Lung (tissue), 12 donors: Measurements from ENCODE around the gene ABCC2. TPM values are rescaled to one million over a fixed set of nuclear protein-coding genes. Genes with fewer than 3 reads are reported as not detected.
"Not testable (repeated sequence)": the region's sequence is repeated elsewhere in the genome, so short reads cannot be mapped to it uniquely, and the experiment has no call there.

Experiments
- ATAC-seq: fragments of 200-7000 bp; cut with Tn5 transposase; one replicate; pipeline ENCODE4 v1.9.1; 2020; ENCODE audit warnings: moderate number of reproducible peaks; ENCODE audit not compliant: insufficient read depth, low FRiP score
- DNase-seq, 3 donors: peaks; one replicate each; pipeline ENCODE4 v3.0.0-alpha.2; 2013 to 2017
- H3K27ac ChIP-seq, 2 donors: one replicate each; pipeline ENCODE4 v1.5.1; 2013; ENCODE audit warnings: mild to moderate bottlenecking in 2 of 2, moderate library complexity in 2 of 2, control low read depth in 1 of 2, inconsistent platforms in 1 of 2, low read depth in 1 of 2, low read length in 1 of 2
- H3K27me3 ChIP-seq, 3 donors: one replicate each; pipeline ENCODE4 v1.5.1; 2013; ENCODE audit warnings: low read length in 2 of 3; ENCODE audit not compliant: control insufficient read depth in 3 of 3, insufficient read depth in 3 of 3
- H3K36me3 ChIP-seq, 4 donors: one replicate each; pipeline ENCODE4 v1.5.1; 2013; ENCODE audit warnings: low read length in 4 of 4, mild to moderate bottlenecking in 1 of 4, moderate library complexity in 1 of 4; ENCODE audit not compliant: control insufficient read depth in 4 of 4, insufficient read depth in 4 of 4
- H3K4me1 ChIP-seq, 5 donors: one replicate each; pipeline ENCODE4 v1.5.1; 2013; ENCODE audit warnings: low read length in 5 of 5, mild to moderate bottlenecking in 2 of 5, moderate library complexity in 1 of 5; ENCODE audit not compliant: control insufficient read depth in 5 of 5, insufficient read depth in 5 of 5
- H3K4me3 ChIP-seq: one replicate; pipeline ENCODE4 v1.5.1; 2013; ENCODE audit warnings: mild to moderate bottlenecking, control low read depth, moderate library complexity
- H3K9ac ChIP-seq, 2 donors: one replicate each; pipeline ENCODE4 v1.5.1; 2013; ENCODE audit warnings: low read length in 2 of 2, control low read depth in 1 of 2; ENCODE audit not compliant: insufficient read depth in 1 of 2
- H3K9me3 ChIP-seq, 4 donors: one replicate each; pipeline ENCODE4 v1.5.1; 2013; ENCODE audit warnings: low read length in 3 of 4, mild to moderate bottlenecking in 1 of 4, moderate library complexity in 1 of 4; ENCODE audit not compliant: control insufficient read depth in 4 of 4, insufficient read depth in 3 of 4
- CTCF ChIP-seq: IDR thresholded peaks from 2 replicates; pipeline ENCODE4 v1.5.1; 2012; ENCODE audit warnings: mild to moderate bottlenecking; ENCODE audit errors: control extremely low read depth, extremely low read depth
- WGBS, 2 donors: extraction: QIAGEN DNeasy Blood & Tissue Kit; methylation state at CpG; one replicate each; pipeline ENCODE4 v1.1.7; 2013; 5-methylcytosine and 5-hydroxymethylcytosine counted together
- polyA plus RNA-seq, 2 donors: library from polyadenylated mRNA; stranded (reverse); fragments of 200-250 nt; gene quantifications; one replicate each; pipeline ENCODE4 v1.2.1, GENCODE V29; 2013
- total RNA-seq, 2 donors: library from RNA; depleted of rRNA in 1 of 2; stranded (reverse); fragments of >200 nt in 1 of 2; gene quantifications; one replicate each; pipeline ENCODE4 v1.2.1, GENCODE V29; 2014 to 2021
- donor health status: control.
- donor health status: control.
- donor health status: Bipolar disorder and iron deficiency.
- donor health status: healthy.
- donor health status: DM: yes; HTN: yes; CAD: no.

ABCC2 gene
- total and polyA plus RNA-seq, 4 donors, result 0.47 to 1.3 (median 0.96) TPM

DNA sequence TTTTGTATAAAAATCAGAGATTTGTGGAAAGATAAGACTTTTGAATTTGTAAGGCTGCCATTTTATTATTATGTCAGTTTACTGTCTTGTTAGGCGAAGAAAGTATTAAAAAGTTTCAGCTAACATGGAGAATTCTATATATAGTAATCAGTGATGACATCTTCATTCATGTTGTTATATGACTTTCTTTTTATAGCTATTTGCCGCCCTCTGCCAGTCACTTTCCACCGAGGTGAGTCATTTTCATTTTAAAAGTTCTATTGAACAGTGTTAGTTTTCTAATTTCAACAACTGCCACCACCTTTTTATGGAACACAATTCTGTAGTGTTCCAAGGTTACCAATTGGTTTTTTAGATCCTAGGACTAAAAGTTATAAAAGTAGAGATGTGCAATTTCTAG lies 38.6 kb upstream of the ABCC2 start:
- ATAC-seq, result no peak
- 89 to 96% methylated on average over 3 of the region's 3 CpGs for WGBS, 2 donors
- peaks cover 22 to 50% (median 42%) of the 10 kb centered on the region in 4 donors for H3K36me3 ChIP-seq

GRCh38 chr10:99746166-99746565 lies 36.3 kb upstream of the ABCC2 start:
- H3K9me3 ChIP-seq, H3K9ac ChIP-seq, DNase-seq, H3K27ac ChIP-seq, H3K4me3 ChIP-seq, H3K27me3 ChIP-seq, ATAC-seq: not testable (repeated sequence)
- Histone ChIP-seq H3K4me1 (peaks cover 0 to 10% (median 0%) of the 10 kb centered on the region in 5 donors), H3K36me3 (peaks cover 21 to 39% (median 28%) of the 10 kb centered on the region in 4 donors)
- 88 to 93% methylated on average over 2 of the region's 2 CpGs for WGBS, 2 donors

More for the DNA sequence above, 38.6 kb upstream of the ABCC2 start:
- H3K9ac ChIP-seq, result no peak overlapping the region
- no peaks in the 10 kb centered on the region for H3K27me3 ChIP-seq
- no peak overlapping the region for H3K4me3 ChIP-seq
- H3K9me3 ChIP-seq, result peaks cover 0 to 12% (median 0%) of the 10 kb centered on the region in 4 donors
- no peak for TF ChIP-seq CTCF
- peaks cover 0 to 8% (median 0%) of the 10 kb centered on the region in 5 donors for H3K4me1 ChIP-seq
- DNase-seq, result no peak
- no peak overlapping the region for H3K27ac ChIP-seq

- Histone ChIP-seq H3K36me3 (peaks cover 13 to 25% (median 19%) of the 10 kb centered on the region in 4 donors), H3K9ac (no peak overlapping the region), H3K27ac (peak overlapping the region in 1 of 2 donors; percentile 17), H3K4me1 (peaks cover 0 to 6% (median 0%) of the 10 kb centered on the region in 5 donors), H3K27me3 (no peaks in the 10 kb centered on the region), H3K4me3 (no peak overlapping the region), H3K9me3 (no peaks in the 10 kb centered on the region)
- 95 to 99% methylated on average over 2 of the region's 2 CpGs for WGBS, 2 donors
- ATAC-seq (no peak), DNase-seq (no peak)
- no peak for TF ChIP-seq CTCF
These were observed 33.5 kb upstream of the ABCC2 start for GRCh38 chr10:99748823-99749451.

GRCh38 chr10:99750641-99751040 lies 31.8 kb upstream of the ABCC2 start:
- no peak for TF ChIP-seq CTCF
- ATAC-seq, result no peak
- peaks cover 8 to 27% (median 20%) of the 10 kb centered on the region in 4 donors for H3K36me3 ChIP-seq
- peaks cover 0 to 6% (median 0%) of the 10 kb centered on the region in 5 donors for H3K4me1 ChIP-seq
- H3K9ac ChIP-seq, result no peak overlapping the region
- H3K4me3 ChIP-seq, result no peak overlapping the region
- no peaks in the 10 kb centered on the region for H3K27me3 ChIP-seq
- DNase-seq, result no peak
- H3K9me3 ChIP-seq, result no peaks in the 10 kb centered on the region
- no peak overlapping the region for H3K27ac ChIP-seq
